Cardiac muscle cell (in vitro differentiated cells and primary cell): ENCODE measurements around the gene ACBD3. TPM values are rescaled to one million over a fixed set of nuclear protein-coding genes. Genes with fewer than 3 reads are reported as not detected.

ENCODE experiments used
- DNase-seq, 2 donors: peaks; one replicate each; pipeline versions ENCODE4 v3.0.0 to v3.0.0-alpha.2; 2010 to 2017; ENCODE audit warnings: low read depth in 1 of 2, low spot score in 1 of 2
- H3K27ac ChIP-seq: fragments of 200-600 bp; sonication (generic); 2 replicates; pipeline ENCODE4 v1.5.1; 2016
- H3K27me3 ChIP-seq: fragments of 200-600 bp; sonication (generic); 2 replicates; pipeline ENCODE4 v1.6.0; 2016; ENCODE audit warnings: control low read depth
- H3K36me3 ChIP-seq: fragments of 200-600 bp; sonication (generic); 2 replicates; pipeline ENCODE4 v1.5.1; 2016; ENCODE audit warnings: control low read depth
- H3K4me1 ChIP-seq: fragments of 200-600 bp; sonication (generic); 2 replicates; pipeline ENCODE4 v1.8.1; 2017; ENCODE audit warnings: low read depth, mild to moderate bottlenecking, mixed run types
- H3K4me3 ChIP-seq: fragments of 200-600 bp; sonication (generic); 2 replicates; pipeline ENCODE4 v1.5.1; 2016; ENCODE audit warnings: mild to moderate bottlenecking
- H3K9me3 ChIP-seq: fragments of 200-600 bp; sonication (generic); 2 replicates; pipeline ENCODE4 v1.5.1; 2017; ENCODE audit warnings: low read depth, mild to moderate bottlenecking, control low read depth
- polyA plus RNA-seq: library from polyadenylated mRNA; unstranded; fragments of >200 nt; fragmentation: Nextera tagmentation; extraction: Ambion mirVana; gene quantifications from 2 replicates; pipeline ENCODE4 v1.2.1, GENCODE V29; 2016
- total RNA-seq: library from RNA; depleted of rRNA; stranded (reverse); fragments of >200 nt; gene quantifications from 2 replicates; pipeline ENCODE4 v1.2.3, GENCODE V29; 2016
- TF ChIP-seq, protein P1 (sequence below): IDR thresholded peaks from 2 replicates; pipeline ENCODE4 v1.5.1; 2012; ENCODE audit warnings: low read depth, mild to moderate bottlenecking, low read length

The ACBD3 gene
- total and polyA plus RNA-seq, 2 experiments from 2014 or later, result 45.5 to 47.4 TPM

GRCh38 chr1:226215239-226215638 lies 28.7 kb upstream of the ACBD3 start:
- H3K36me3 ChIP-seq, result no peaks in the 10 kb centered on the region
- DNase-seq, result no peak
- H3K27me3 ChIP-seq, result no peaks in the 10 kb centered on the region
- no peaks in the 10 kb centered on the region for H3K9me3 ChIP-seq
- H3K4me3 ChIP-seq, result no peak overlapping the region
- TF ChIP-seq, protein P1, sequence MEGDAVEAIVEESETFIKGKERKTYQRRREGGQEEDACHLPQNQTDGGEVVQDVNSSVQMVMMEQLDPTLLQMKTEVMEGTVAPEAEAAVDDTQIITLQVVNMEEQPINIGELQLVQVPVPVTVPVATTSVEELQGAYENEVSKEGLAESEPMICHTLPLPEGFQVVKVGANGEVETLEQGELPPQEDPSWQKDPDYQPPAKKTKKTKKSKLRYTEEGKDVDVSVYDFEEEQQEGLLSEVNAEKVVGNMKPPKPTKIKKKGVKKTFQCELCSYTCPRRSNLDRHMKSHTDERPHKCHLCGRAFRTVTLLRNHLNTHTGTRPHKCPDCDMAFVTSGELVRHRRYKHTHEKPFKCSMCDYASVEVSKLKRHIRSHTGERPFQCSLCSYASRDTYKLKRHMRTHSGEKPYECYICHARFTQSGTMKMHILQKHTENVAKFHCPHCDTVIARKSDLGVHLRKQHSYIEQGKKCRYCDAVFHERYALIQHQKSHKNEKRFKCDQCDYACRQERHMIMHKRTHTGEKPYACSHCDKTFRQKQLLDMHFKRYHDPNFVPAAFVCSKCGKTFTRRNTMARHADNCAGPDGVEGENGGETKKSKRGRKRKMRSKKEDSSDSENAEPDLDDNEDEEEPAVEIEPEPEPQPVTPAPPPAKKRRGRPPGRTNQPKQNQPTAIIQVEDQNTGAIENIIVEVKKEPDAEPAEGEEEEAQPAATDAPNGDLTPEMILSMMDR, result no peak
- H3K4me1 ChIP-seq, result peaks cover 7% of the 10 kb centered on the region
- no peak overlapping the region for H3K27ac ChIP-seq

- Histone ChIP-seq H3K27me3 (no peaks in the 10 kb centered on the region), H3K27ac (no peak overlapping the region), H3K9me3 (no peaks in the 10 kb centered on the region), H3K4me3 (no peak overlapping the region), H3K4me1 (peaks cover 4% of the 10 kb centered on the region), H3K36me3 (no peaks in the 10 kb centered on the region)
- DNase-seq, result no peak
- TF ChIP-seq, protein P1, result no peak
Measured at GRCh38 chr1:226212545-226212944, 26.0 kb upstream of the ACBD3 start.

DNA sequence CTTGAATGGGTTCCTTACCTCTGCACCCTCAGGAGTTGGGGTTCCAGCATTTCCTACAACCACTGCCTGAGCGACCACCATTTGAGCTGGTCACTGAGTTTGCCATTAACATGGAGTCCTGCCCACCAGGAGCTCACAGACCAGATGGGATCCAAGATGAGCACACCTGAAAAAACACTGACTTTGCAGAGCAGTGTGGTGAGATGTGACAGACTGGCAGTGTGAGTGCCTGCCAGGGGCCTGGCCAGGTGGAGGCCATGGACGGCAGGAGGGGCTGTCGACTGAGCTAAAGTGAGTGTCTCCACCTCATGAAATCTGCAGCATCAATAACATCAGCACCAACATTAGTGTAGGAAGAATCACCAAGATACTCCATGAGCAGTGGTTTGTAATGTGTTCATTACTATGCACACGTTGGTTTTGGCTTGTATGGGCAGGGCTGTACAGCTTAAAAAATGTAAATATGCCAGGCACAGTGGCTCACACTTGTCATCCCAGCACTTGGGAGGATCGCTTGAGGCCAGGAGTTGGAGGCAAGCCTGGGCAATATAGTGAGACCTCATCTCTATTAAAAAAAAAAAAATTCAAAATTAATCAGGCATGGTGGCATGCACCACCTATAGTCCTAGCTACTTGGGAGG lies 24.8 kb upstream of the ACBD3 start:
- H3K36me3 ChIP-seq, result no peaks in the 10 kb centered on the region
- TF ChIP-seq, protein P1, result no peak
- DNase-seq, result no peak
- H3K4me3 ChIP-seq, result no peak overlapping the region
- no peaks in the 10 kb centered on the region for H3K4me1 ChIP-seq
- H3K9me3 ChIP-seq, result no peaks in the 10 kb centered on the region
- no peaks in the 10 kb centered on the region for H3K27me3 ChIP-seq
- no peak overlapping the region for H3K27ac ChIP-seq

- TF ChIP-seq, protein P1, result no peak
- Histone ChIP-seq H3K9me3 (no peaks in the 10 kb centered on the region), H3K36me3 (no peaks in the 10 kb centered on the region), H3K27me3 (no peaks in the 10 kb centered on the region), H3K4me3 (no peak overlapping the region), H3K27ac (no peak overlapping the region), H3K4me1 (no peaks in the 10 kb centered on the region)
- DNase-seq, result no peak
Measured at GRCh38 chr1:226210571-226211176, 24.1 kb upstream of the ACBD3 start.

GRCh38 chr1:226209307-226210059 lies 22.9 kb upstream of the ACBD3 start:
- H3K36me3 ChIP-seq, result no peaks in the 10 kb centered on the region
- DNase-seq, result peak in 1 of 2 donors; percentile 9

More at GRCh38 chr1:226209307-226210059, 22.9 kb upstream of the ACBD3 start:
- Histone ChIP-seq H3K27me3 (no peaks in the 10 kb centered on the region), H3K9me3 (no peaks in the 10 kb centered on the region), H3K4me1 (no peaks in the 10 kb centered on the region), H3K27ac (no peak overlapping the region), H3K4me3 (no peak overlapping the region)
- TF ChIP-seq, protein P1, result no peak
